ENCODE results near the gene DISP3. TPM values are rescaled to one million over a fixed set of nuclear protein-coding genes. Genes with fewer than 3 reads are reported as not detected.

The DISP3 gene
- total and polyA plus RNA-seq, 2 of the 13 experiments (the other 11 are each of a cell fraction or from before 2014, with no cell fraction given), result 0.08 to 0.13 TPM

GRCh38 chr1:11478571-11479374 lies at the start of gene DISP3 (continued):
- TF ChIP-seq NFAT5 (CRISPR knock-in tag; IDR thresholded peaks at IDR 0.05) (no peak), CCAR2 (optimal IDR thresholded peaks at IDR 0.05; ENCODE audit: low read depth, low read length) (no peak), SNAPC4 (CRISPR knock-in tag; IDR thresholded peaks at IDR 0.05) (no peak), ZNF790 (CRISPR knock-in tag; IDR thresholded peaks at IDR 0.05; ENCODE audit: borderline replicate concordance) (no peak; the same call in 1 of the 2 replicates), KLF6 (CRISPR knock-in tag; IDR thresholded peaks at IDR 0.05) (no peak), ZNF670 (CRISPR knock-in tag; IDR thresholded peaks at IDR 0.05; ENCODE audit: borderline replicate concordance) (no peak), HMGXB3 (CRISPR knock-in tag; IDR thresholded peaks at IDR 0.05; ENCODE audit: borderline replicate concordance) (no peak), POLR2AphosphoS5 (IDR thresholded peaks at IDR 0.05; ENCODE audit: low read depth, low read length) (peak; percentile 51; the same call in 1 of the 2 replicates), HOXA7 (CRISPR knock-in tag; IDR thresholded peaks at IDR 0.05) (no peak), RARG (CRISPR knock-in tag; IDR thresholded peaks at IDR 0.05; ENCODE audit: low read depth) (no peak), KMT2B (CRISPR knock-in tag; IDR thresholded peaks at IDR 0.05) (no peak), GPBP1L1 (CRISPR knock-in tag; IDR thresholded peaks at IDR 0.05) (no peak)

Measured in HepG2 (cell line).